ENCODE results near the gene FAM117A. TPM values are rescaled to one million over a fixed set of nuclear protein-coding genes. Genes with fewer than 3 reads are reported as not detected.
A peak's percentile ranks its signal among the peaks of the same experiment; 100 is the strongest.
"Not testable (repeated sequence)": the region's sequence is repeated elsewhere in the genome, so short reads cannot be mapped to it uniquely, and the experiment has no call there.

Gene FAM117A
- total RNA-seq, 1 experiment from 2014 or later, result 0.42 TPM

GRCh38 chr17:49687878-49688491 is 75.9 kb downstream of the FAM117A start:
- DNase-seq (ENCODE audit: extremely low read depth, low read depth), result peak; percentile 18

- no peak for DNase-seq (ENCODE audit: extremely low read depth, low read depth)
Measured at GRCh38 chr17:49681106-49681979, 82.6 kb downstream of the FAM117A start.

GRCh38 chr17:49680314-49680713 is 83.6 kb downstream of the FAM117A start:
- no peak for DNase-seq (ENCODE audit: extremely low read depth, low read depth)

- peak; percentile 99 for DNase-seq (ENCODE audit: extremely low read depth, low read depth)
Measured at GRCh38 chr17:49677933-49678847, 85.7 kb downstream of the FAM117A start, which contains the start of gene SPOP. Gene SPOP (minus strand): TSS chr17:49678097. CDS start chr17:49622810, 55,287 bp downstream.

GRCh38 chr17:49677134-49677932 is 86.6 kb downstream of the FAM117A start:
- DNase-seq (ENCODE audit: extremely low read depth, low read depth), result peak; percentile 92

- DNase-seq (ENCODE audit: extremely low read depth, low read depth), result no peak
Measured at GRCh38 chr17:49676276-49676868, 87.6 kb downstream of the FAM117A start.

- no peak for DNase-seq (ENCODE audit: extremely low read depth, low read depth)
Measured at GRCh38 chr17:49674507-49674906, 89.4 kb downstream of the FAM117A start.

GRCh38 chr17:49673679-49674078 is 90.3 kb downstream of the FAM117A start:
- not testable (repeated sequence) for DNase-seq (ENCODE audit: extremely low read depth, low read depth)

GRCh38 chr17:49670641-49671040 is 93.3 kb downstream of the FAM117A start:
- DNase-seq (ENCODE audit: extremely low read depth, low read depth), result no peak

- no peak for DNase-seq (ENCODE audit: extremely low read depth, low read depth)
Measured at GRCh38 chr17:49670002-49670401, 93.9 kb downstream of the FAM117A start.

GRCh38 chr17:49667854-49668253 is 96.1 kb downstream of the FAM117A start:
- no peak for DNase-seq (ENCODE audit: extremely low read depth, low read depth)

- no peak for DNase-seq (ENCODE audit: extremely low read depth, low read depth)
Measured at GRCh38 chr17:49664706-49665211, 99.2 kb downstream of the FAM117A start.

Other genes with a start within 250 kb of the FAM117A start
- 0.40 TPM in 1 of 2 replicates, not detected in the other for gene NXPH3, start 188.3 kb downstream of the FAM117A start, total RNA-seq (2014; rRNA removed; shearing (Covaris generic))
- gene SPOP, start 86.0 kb downstream of the FAM117A start, total RNA-seq (2014; rRNA removed; shearing (Covaris generic)), result 46.5 and 51.0 TPM in 2 replicates
- gene SLC35B1, start 56.2 kb downstream of the FAM117A start, total RNA-seq (2014; rRNA removed; shearing (Covaris generic)), result 107 and 117 TPM in 2 replicates
- gene KAT7, start 24.6 kb upstream of the FAM117A start, total RNA-seq (2014; rRNA removed; shearing (Covaris generic)), result 31.2 and 36.5 TPM in 2 replicates
- not detected in 2 replicates for gene TAC4, start 83.9 kb upstream of the FAM117A start, total RNA-seq (2014; rRNA removed; shearing (Covaris generic))
- 0.12 and 0.54 TPM in 2 replicates for gene DLX4, start 205.1 kb upstream of the FAM117A start, total RNA-seq (2014; rRNA removed; shearing (Covaris generic))
- not detected in 2 replicates for gene DLX3, start 231.1 kb upstream of the FAM117A start, total RNA-seq (2014; rRNA removed; shearing (Covaris generic))

Data from NCI-H460 (cell line).